A673 (cell line): ENCODE results near the gene ITFG1.

Source experiments
- CTCF ChIP-seq: fragments of 300-800, 200-600 bp; sonication (generic); conservative IDR thresholded peaks from 2 replicates; pipeline ENCODE4 v1.5.1; 2017; ENCODE audit warnings: low read depth, mild to moderate bottlenecking, antibody characterized with exemption, low read length, moderate library complexity, mixed read lengths
- EZH2 ChIP-seq: fragments of 200-600 bp; sonication (generic); IDR thresholded peaks from 2 replicates; pipeline ENCODE4 v1.6.1; 2017; ENCODE audit warnings: borderline replicate concordance, low read depth, mild to moderate bottlenecking, mixed read lengths, antibody characterized with exemption, low read length; ENCODE audit not compliant: poor library complexity, severe bottlenecking

DNA sequence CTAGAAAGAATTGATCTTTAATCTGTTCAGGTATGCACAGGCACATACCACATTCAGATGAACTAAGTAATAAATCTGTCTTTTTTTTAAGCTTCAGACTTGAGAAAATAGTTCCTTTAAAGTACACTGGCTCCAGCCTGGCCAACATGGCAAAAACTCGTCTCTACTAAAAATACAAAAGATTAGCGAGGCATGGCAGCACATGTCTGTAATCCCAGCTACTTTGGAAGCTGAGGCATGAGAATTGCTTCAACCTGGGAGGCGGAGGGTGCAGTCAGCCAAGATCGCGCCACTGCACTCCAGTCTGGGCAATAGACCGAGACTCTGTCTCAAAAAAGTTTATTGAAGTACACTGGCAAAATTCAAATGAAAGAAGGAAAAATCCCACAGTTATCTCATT lies 206.1 kb downstream of the ITFG1 start:
- TF ChIP-seq CTCF (no peak), EZH2 (no peak)
